Measurements from ENCODE around the gene DNM1L.
A peak's percentile ranks its signal among the peaks of the same experiment; 100 is the strongest.

Gene DNM1L
- total RNA-seq: 100 to 158 (median 125) reads per million in 3 experiments

DNA sequence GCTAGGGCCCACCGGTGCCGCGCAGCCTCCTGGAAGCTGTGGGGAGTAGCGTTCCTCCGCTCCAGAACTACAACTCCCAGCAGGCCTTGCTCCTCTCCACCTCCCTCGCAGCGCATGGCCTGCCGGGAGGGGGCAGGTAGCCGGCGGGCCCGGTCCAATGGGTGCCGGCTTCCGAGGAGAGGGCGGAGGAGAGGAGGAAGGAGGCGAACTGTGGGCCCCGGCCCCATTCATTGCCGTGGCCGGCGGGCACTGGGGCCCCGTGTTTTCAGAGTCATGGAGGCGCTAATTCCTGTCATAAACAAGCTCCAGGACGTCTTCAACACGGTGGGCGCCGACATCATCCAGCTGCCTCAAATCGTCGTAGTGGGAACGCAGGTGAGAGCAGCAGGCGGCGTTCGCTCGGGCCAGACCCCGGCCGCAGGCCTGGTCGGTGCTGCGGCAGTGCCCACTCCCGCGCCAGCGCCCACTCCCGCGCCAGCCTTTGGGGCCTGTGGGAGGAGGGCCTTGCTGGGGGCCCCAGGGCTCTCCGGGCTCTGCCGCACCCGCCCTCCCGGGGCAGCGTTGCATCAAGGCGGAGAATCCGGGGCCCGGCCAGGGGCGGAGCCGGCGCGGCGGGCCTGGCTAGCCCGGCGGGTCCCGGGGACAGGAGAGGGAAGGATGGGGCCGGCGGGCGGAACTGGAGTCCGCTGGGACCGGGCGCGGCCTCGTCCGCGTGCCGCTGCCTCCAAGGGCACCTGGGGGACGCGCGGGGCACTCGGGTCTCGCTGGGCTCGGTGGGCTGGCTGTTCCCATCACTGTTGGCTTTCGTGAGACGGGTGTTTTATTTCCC is at the start of gene DNM1L:
TSS of gene DNM1L (plus strand) at position 211 of the 829 bp plus-strand sequence. CDS start at position 274, 63 bp downstream.
- DNase-seq: peak; percentile 93

GRCh38 chr12:32641287-32641901 is 37.7 kb upstream of the DNM1L start:
- DNase-seq: no peak

GRCh38 chr12:32644431-32644830 is 34.7 kb upstream of the DNM1L start:
- DNase-seq: no peak

GRCh38 chr12:32647275-32647674 is 31.8 kb upstream of the DNM1L start:
- DNase-seq: no peak

GRCh38 chr12:32650508-32650907 is 28.6 kb upstream of the DNM1L start:
- no peak for DNase-seq

- no peak for DNase-seq
Observed at GRCh38 chr12:32651151-32651955, 27.7 kb upstream of the DNM1L start.

GRCh38 chr12:32651956-32652210 is 27.2 kb upstream of the DNM1L start:
- no peak for DNase-seq

DNA sequence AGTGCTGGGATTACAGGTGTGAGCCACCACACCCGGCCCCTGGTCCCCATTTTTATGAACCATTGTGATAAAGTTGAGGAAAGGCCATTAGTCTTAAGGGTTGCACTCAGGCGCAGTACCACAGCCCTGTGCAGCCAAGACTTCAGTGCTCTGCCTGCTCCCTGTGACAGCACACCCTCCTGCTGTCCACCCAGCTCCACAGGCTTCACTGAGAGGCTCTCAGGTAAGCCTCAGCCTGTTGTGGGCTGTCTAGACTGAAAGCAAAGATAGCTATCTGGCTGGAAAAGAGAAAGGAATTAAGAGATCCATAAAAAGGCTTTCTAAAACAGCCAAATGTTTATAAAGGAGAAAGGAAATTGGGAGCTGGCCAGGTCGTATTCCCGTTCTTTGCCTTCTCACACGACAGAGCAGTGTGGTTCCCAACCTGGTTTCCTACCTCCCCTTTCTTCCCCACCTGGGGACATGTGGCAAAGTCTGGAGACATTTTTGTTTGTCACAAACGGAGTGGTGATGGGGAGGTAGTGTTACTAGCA is 19.1 kb upstream of the DNM1L start:
- no peak for DNase-seq

GRCh38 chr12:32661706-32662105 is 17.4 kb upstream of the DNM1L start:
- DNase-seq: no peak

- no peak for DNase-seq
Observed at GRCh38 chr12:32662665-32663064, 16.4 kb upstream of the DNM1L start.

GRCh38 chr12:32666018-32666417 is 13.1 kb upstream of the DNM1L start:
- no peak for DNase-seq

DNA sequence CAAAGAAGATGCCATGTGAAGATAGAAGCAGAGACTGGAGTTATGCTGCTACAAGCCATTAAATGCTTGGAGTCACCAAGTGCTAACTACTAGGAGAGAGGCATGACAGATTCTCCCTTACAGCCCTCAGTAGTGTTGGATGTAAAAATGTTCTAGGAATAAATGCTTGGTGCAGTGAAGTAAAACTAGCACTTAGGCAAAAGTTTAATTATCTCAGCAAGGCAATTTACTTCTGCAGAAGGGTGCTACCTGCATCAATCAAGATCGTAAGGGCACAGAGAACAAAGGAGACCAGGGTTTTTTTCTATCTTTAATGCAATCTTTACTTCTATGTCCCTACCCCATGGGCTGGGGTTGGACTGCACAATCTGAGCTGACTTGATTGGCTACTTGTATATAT is 9.5 kb upstream of the DNM1L start:
- DNase-seq: no peak

GRCh38 chr12:32671930-32672780 is 6.9 kb upstream of the DNM1L start:
- DNase-seq: no peak

DNA sequence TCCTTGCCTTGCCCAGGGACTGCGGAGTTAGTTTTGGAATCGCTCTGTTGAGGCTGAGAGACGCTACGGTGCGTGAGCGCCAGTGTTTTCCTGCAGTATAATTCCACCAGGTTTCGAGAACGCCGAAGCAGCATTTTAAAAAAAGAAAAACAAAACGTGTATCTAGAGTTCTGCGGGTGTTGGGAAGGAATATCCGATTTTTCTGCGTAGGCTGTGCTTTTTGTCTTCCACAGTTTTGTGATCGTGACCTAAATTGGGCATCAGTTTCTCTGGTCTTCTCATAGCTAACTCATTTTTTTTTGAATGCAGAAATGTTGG is 778 bp downstream of the DNM1L start:
- DNase-seq: no peak

- no peak for DNase-seq
Observed at GRCh38 chr12:32680787-32681186, 1.7 kb downstream of the DNM1L start.

GRCh38 chr12:32681272-32681671 is 2.2 kb downstream of the DNM1L start:
- no peak for DNase-seq

- DNase-seq: no peak
Observed at GRCh38 chr12:32686340-32686739, 7.2 kb downstream of the DNM1L start.

DNA sequence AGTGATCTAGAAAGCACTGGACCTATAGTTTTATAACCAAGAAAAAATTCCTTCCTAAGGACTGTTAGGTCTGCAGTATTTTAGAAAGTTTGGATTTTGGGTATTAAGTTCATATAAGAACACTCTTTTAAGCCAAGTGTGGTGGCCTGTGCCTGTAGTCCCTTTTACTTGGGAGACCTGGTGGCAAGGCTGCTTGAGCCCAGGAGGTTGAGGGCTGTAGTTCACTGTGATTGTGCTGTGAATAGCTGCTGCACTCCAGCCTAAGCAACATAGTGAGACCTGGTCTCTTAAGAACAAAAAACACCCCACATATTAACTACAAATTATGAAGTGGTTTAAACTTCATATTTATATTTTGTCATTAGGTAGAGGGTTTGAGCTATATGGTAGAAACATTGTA is 9.7 kb downstream of the DNM1L start:
- DNase-seq: no peak

- no peak for DNase-seq
Observed at GRCh38 chr12:32690927-32691326, 11.8 kb downstream of the DNM1L start.

GRCh38 chr12:32692358-32692757 is 13.3 kb downstream of the DNM1L start:
- no peak for DNase-seq

- no peak for DNase-seq
Observed at GRCh38 chr12:32693036-32693435, 13.9 kb downstream of the DNM1L start.

- no peak for DNase-seq
Observed at GRCh38 chr12:32695787-32696186, 16.7 kb downstream of the DNM1L start.

DNA sequence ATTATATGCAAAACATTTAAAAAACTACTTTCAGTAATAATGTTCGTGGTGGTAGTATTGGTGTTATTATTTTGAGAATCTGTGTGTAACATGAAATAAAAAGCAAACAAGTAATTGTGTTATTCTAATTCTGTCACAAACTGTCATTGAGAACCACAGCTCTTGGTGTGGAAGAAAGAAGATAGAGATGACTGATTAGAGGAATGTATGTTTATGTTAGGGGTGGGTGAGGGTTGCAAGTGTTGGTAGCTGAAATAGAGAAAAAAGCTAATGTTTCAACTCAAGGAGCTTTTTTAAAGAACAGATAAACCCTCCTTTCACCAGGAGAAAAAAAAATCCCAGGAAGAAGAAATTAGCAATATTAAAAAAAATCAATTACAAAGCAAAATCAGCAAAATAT is 18.3 kb downstream of the DNM1L start:
- DNase-seq: no peak

Measured in central memory CD4-positive, alpha-beta T cell (primary cell).